Breast epithelium (tissue), 4 donors: ENCODE data around the gene LY9. TPM values are rescaled to one million over a fixed set of nuclear protein-coding genes. Genes with fewer than 3 reads are reported as not detected.
A peak's percentile ranks its signal among the peaks of the same experiment; 100 is the strongest.

Experiments used
- DNase-seq, 2 donors: peaks; one replicate each; pipeline ENCODE4 v3.0.0-alpha.2; 2019; ENCODE audit warnings: low spot score in 2 of 2
- H3K27ac ChIP-seq, 2 donors: fragments of 200-600 bp; sonication (generic) in 1 of 2; one replicate each; pipeline ENCODE4 v1.5.1; 2016 to 2019; ENCODE audit warnings: mild to moderate bottlenecking in 1 of 2
- H3K27me3 ChIP-seq, 2 donors: fragments of 200-600 bp; sonication (generic) in 1 of 2; one replicate each; pipeline versions ENCODE4 v1.5.1 to v1.6.0; 2017 to 2019; ENCODE audit warnings: control low read depth in 1 of 2, mild to moderate bottlenecking in 1 of 2
- H3K36me3 ChIP-seq: fragments of 200-600 bp; one replicate; pipeline ENCODE4 v1.5.1; 2019
- H3K4me1 ChIP-seq, 2 donors: fragments of 200-600 bp; sonication (generic); one replicate each; pipeline ENCODE4 v1.5.1; 2016 to 2019; ENCODE audit warnings: control low read depth in 1 of 2
- H3K4me3 ChIP-seq, 3 donors: fragments of 200-600 bp; sonication (generic); 1 replicate in 2 of 3; 2 replicates in 1 of 3; pipeline ENCODE4 v1.5.1; 2016 to 2019; ENCODE audit warnings: mild to moderate bottlenecking in 3 of 3, moderate library complexity in 2 of 3
- H3K9me3 ChIP-seq, 2 donors: fragments of 200-600 bp; sonication (generic) in 1 of 2; one replicate each; pipeline ENCODE4 v1.5.1; 2016 to 2019; ENCODE audit warnings: control low read depth in 1 of 2
- POLR2A ChIP-seq: fragments of 450-650 bp; IDR thresholded peaks from one replicate; pipeline ENCODE4 v1.6.1; 2016; ENCODE audit warnings: antibody characterized with exemption, mild to moderate bottlenecking, moderate library complexity
- POLR2AphosphoS5 ChIP-seq, 3 donors: sonication (generic); formaldehyde crosslinking; IDR thresholded peaks; one replicate each; pipeline ENCODE4 v1.6.1; 2017; ENCODE audit warnings: antibody characterized with exemption in 3 of 3
- intact Hi-C: fragments of 100-400 bp; cut with DNase I; formaldehyde crosslinking; loops from one replicate; pipeline ENCODE4 v1.15.1; 2023; ENCODE audit warnings: low total_unique reads
- total RNA-seq, 3 donors: library from RNA; depleted of rRNA; stranded (reverse); fragments of >200 nt; gene quantifications; one replicate each; pipeline ENCODE4 v1.1.0, GENCODE V29; 2016
- TF ChIP-seq, protein P1 (sequence below), 3 donors: fragments of 450-650 bp; IDR thresholded peaks; one replicate each; pipeline ENCODE4 v1.5.1; 2016 to 2017; ENCODE audit warnings: antibody characterized with exemption in 3 of 3, mild to moderate bottlenecking in 3 of 3, moderate library complexity in 3 of 3

Gene LY9
- total RNA-seq, 3 donors from 2014 or later = 1.1 to 5.9 (median 5.6) TPM

DNA sequence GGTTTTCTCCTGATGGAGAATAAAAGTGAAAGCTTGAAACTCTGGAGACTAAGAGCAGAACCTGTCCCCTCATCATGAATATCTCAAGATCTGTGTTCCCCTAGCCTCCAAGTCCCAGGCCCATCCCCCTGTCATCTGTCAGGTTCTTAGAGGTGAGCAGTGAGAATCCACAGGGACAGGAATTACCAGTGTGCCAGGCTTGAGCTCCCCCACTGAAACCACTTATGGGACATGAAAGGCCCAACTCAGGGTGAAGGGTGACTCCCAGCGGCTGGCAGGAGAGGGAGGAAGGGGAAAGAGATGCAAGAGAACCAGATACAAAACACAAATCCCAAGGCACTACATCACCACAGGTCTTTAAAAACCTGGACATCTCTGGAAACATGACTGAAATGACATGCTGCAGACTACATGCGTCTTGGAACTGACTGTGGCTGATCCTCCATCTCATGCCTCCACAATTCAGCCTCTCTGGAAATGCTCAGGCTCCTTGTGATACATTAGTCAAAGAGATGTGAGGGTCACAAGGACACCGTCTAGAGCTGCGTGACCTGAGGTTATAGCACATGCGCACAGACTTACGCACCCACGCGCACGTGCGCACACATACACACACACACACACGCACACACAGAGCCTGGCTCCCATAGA is 6.8 kb upstream of the LY9 start:
- TF ChIP-seq POLR2AphosphoS5 (IDR thresholded peaks at IDR 0.05) = no peak
- no peak for TF ChIP-seq POLR2A
- TF ChIP-seq, protein P1, sequence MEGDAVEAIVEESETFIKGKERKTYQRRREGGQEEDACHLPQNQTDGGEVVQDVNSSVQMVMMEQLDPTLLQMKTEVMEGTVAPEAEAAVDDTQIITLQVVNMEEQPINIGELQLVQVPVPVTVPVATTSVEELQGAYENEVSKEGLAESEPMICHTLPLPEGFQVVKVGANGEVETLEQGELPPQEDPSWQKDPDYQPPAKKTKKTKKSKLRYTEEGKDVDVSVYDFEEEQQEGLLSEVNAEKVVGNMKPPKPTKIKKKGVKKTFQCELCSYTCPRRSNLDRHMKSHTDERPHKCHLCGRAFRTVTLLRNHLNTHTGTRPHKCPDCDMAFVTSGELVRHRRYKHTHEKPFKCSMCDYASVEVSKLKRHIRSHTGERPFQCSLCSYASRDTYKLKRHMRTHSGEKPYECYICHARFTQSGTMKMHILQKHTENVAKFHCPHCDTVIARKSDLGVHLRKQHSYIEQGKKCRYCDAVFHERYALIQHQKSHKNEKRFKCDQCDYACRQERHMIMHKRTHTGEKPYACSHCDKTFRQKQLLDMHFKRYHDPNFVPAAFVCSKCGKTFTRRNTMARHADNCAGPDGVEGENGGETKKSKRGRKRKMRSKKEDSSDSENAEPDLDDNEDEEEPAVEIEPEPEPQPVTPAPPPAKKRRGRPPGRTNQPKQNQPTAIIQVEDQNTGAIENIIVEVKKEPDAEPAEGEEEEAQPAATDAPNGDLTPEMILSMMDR (IDR thresholded peaks at IDR 0.05) = no peak
- DNase-seq = no peak
- Histone ChIP-seq H3K4me3 (no peak overlapping the region), H3K27me3 (no peaks in the 10 kb centered on the region), H3K4me1 (no peaks in the 10 kb centered on the region), H3K36me3 (no peaks in the 10 kb centered on the region), H3K27ac (no peak overlapping the region), H3K9me3 (no peaks in the 10 kb centered on the region)
- intact Hi-C loops = no loop called here

DNA sequence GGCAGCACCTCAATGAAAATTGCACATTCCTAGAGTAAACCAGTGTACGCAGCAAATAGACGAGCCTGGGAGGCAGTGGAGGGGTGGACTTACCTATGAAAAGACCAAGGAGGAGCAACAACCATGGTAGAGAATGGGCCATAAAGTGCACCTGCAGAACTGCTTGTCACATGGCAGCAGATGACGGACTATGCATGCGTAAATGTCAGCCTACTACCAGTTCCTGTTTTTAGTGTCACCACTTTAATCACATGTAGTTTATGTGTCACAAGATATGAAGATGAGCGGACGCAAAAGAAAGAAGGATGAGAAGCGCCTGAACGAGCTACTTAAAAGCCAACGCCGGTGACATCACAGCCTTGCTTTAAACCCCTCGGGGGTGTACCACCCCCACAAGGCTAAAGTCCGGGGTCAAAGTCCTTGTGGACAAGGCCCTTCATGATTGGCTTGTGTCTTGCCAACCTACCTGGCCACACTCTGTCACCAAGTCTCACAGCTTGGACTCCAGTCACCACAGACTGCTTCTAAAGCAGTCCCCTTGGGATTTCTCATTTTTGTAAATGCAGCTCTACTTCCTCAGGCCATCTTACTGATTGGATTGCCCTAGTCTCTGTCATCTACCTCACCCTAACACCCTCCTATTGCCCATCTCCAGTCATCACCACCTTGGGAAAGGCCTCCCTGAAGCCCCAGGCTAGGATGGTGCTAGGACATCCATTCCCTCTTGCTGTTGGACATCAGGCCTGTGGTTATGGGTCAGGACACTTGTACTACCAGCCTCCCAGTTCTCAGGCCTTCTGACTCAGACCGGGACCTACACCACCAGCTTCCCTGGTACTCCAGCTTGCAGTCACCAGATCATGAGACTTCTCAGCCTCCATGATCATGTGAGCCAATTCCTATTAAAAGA is 6.0 kb upstream of the LY9 start:
- no peaks in the 10 kb centered on the region for H3K9me3 ChIP-seq
- TF ChIP-seq, protein P1 (IDR thresholded peaks at IDR 0.05) = no peak
- TF ChIP-seq POLR2AphosphoS5 (IDR thresholded peaks at IDR 0.05) (no peak), POLR2A (no peak)
- H3K4me1 ChIP-seq = no peaks in the 10 kb centered on the region
- H3K27me3 ChIP-seq = no peaks in the 10 kb centered on the region
- no peak overlapping the region for H3K4me3 ChIP-seq
- no peak overlapping the region for H3K27ac ChIP-seq
- no peak for DNase-seq
- no peaks in the 10 kb centered on the region for H3K36me3 ChIP-seq
- intact Hi-C loops = no loop called here

DNA sequence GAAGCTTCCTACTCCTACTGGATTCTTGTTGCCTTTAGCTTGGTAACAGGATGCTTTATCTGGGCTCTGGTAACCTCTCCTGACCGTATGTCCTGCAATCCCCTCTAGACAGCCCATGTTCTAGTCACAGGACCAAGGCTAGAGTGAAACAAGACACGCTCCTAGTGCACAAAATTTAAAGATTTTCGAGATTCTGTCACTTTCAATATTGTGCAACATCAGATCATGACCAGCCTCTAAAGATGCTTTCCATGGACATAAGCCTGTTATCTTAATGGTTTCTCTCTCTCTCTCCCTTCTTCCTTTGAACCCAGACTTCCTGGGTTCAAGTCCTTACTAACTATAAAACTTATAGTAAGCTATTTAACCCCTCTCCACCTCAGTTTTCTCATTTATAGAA is 1.6 kb upstream of the LY9 start:
- DNase-seq = no peak
- Histone ChIP-seq H3K36me3 (no peaks in the 10 kb centered on the region), H3K27ac (no peak overlapping the region), H3K27me3 (no peaks in the 10 kb centered on the region), H3K4me1 (no peaks in the 10 kb centered on the region), H3K4me3 (no peak overlapping the region), H3K9me3 (no peaks in the 10 kb centered on the region)
- intact Hi-C loops = no loop called here
- TF ChIP-seq POLR2AphosphoS5 (IDR thresholded peaks at IDR 0.05) (no peak), POLR2A (no peak)
- TF ChIP-seq, protein P1 (IDR thresholded peaks at IDR 0.05) = no peak

DNA sequence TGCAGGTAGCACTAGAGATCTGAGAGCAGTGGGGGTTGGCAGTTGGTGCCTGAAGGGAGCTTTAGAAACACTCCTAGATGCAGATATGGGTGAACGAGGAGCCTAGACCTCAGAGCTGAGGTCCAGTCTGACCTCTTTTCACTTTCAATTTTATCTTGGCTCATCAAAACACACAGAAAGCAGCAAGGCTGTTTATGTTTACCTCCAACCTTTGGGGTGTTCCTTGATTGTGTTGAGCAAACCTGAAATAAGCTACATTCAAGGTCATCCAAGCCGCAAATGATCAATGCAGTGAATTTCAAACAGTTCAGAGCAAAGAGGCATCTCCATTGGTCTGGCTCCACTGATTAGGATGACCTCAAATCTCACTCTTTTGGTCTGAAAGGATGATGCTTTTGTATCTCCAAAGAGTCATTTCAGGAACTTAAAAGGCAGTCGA is 1.3 kb downstream of the LY9 start:
- Histone ChIP-seq H3K27ac (no peak overlapping the region), H3K27me3 (no peaks in the 10 kb centered on the region), H3K9me3 (no peaks in the 10 kb centered on the region), H3K36me3 (no peaks in the 10 kb centered on the region), H3K4me1 (no peaks in the 10 kb centered on the region), H3K4me3 (peak overlapping the region in 1 of 3 donors; percentile 11)
- intact Hi-C loops = no loop called here
- no peak for DNase-seq
- TF ChIP-seq POLR2A = no peak
- TF ChIP-seq, protein P1 (IDR thresholded peaks at IDR 0.05) = no peak
- TF ChIP-seq POLR2AphosphoS5 (IDR thresholded peaks at IDR 0.05) = no peak

DNA sequence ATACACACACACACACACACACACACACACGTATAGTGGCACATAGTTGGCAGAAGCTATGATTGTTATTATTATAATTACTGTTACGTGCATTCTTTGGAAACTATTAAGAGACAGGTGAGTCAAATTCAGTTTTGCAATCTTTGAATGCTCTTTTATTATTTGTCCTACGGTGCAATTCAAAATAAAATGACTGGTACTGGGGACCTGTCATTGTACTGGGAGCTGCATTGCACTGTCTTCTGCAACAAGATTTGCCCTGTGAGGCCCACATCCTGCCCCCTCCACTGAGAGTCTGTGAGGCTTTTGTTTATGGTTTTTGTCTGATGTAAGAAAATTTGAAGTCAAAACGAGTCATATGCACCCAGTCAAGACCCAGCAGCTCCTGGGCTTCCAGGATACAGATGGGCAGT is 1.9 kb downstream of the LY9 start:
- Histone ChIP-seq H3K4me3 (no peak overlapping the region), H3K9me3 (no peaks in the 10 kb centered on the region), H3K27me3 (no peaks in the 10 kb centered on the region), H3K36me3 (no peaks in the 10 kb centered on the region), H3K4me1 (no peaks in the 10 kb centered on the region), H3K27ac (no peak overlapping the region)
- intact Hi-C loops = no loop called here
- TF ChIP-seq POLR2AphosphoS5 (IDR thresholded peaks at IDR 0.05) (no peak), POLR2A (no peak)
- TF ChIP-seq, protein P1 (IDR thresholded peaks at IDR 0.05) = no peak
- no peak for DNase-seq
